ENCODE results near the gene SMYD3.

DNA sequence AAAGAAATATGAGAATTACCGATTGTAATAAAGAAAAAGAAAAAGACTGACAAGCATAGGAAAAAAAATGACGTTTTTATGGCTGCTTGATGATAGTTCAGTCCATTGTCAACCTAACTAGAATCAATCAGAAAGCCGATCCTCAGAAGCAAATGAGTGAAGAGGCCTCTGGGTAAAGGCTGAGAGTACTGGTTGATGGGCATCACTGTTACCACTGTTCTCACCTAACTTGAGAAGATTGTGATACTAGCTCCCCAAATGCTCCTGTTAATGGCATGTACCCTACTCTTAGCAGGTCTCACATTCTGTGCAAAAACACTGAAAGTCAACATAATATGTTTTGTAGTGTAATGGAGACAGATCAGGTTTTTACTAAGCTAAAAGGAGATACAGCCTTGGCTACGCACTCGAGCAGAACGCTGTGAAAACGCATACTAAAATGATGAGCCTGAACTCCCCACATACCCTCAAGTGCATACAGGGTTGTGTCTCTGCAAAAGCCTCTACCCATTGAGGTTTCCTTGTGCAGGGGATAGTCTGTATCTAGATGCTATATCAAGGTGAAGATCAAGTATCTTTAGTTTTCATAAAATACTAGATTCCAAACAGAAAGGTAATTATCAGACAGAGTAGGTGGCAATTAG, 554.6 kb downstream of the SMYD3 start:
- TF ChIP-seq YY1 (IDR thresholded peaks at IDR 0.05; ENCODE audit: insufficient read depth, insufficient read length) (no peak), ZNF274 (IDR thresholded peaks at IDR 0.05; ENCODE audit: low read depth, low read length) (no peak), SUZ12 (IDR thresholded peaks at IDR 0.05; ENCODE audit: extremely low read depth, insufficient read depth, insufficient read length) (no peak)
